ENCODE measurements around the gene ATXN7L2. TPM values are rescaled to one million over a fixed set of nuclear protein-coding genes. Genes with fewer than 3 reads are reported as not detected.

Gene ATXN7L2
- total RNA-seq, 2 donors from 2014 or later: 5.1 to 6.1 TPM

DNA sequence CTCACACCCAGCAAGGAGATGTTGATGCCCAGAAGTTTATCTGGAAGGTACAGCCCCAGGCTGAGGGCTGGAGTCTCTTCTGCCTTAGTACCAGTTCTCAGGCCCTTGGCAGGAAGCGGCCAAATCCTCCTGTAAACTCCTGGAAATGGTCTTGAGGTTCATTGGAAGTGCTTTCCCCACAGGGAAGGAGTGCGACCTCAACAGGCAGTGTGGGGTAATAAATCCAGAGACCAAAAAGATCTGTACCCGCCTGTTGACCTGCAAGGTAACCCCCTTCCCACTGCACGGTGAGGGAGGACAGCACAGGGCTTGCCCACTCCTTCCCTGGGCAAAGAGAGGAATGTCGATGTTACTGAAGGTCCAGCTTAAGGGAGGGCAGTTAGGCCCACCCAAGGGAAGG lies 4.5 kb downstream of the ATXN7L2 start:
- no peak for DNase-seq
- H3K36me3 Mint-ChIP-seq (ENCODE audit: low read depth): peaks cover 4% of the 10 kb centered on the region
- Histone ChIP-seq H3K4me3 (ENCODE audit: low read length) (no peak overlapping the region), H3K36me3 (ENCODE audit: control insufficient read depth, insufficient read depth, low read length) (peaks cover 13% of the 10 kb centered on the region), H3K27me3 (ENCODE audit: control insufficient read depth, insufficient read depth, low read length, poor library complexity, severe bottlenecking) (no peaks in the 10 kb centered on the region), H3K4me1 (ENCODE audit: control insufficient read depth, insufficient read depth, low read length) (peaks cover under 1% of the 10 kb centered on the region), H3K9me3 (ENCODE audit: control insufficient read depth, low read length) (no peaks in the 10 kb centered on the region), H3K27ac (ENCODE audit: low read depth, low read length) (no peak overlapping the region), H3K9ac (ENCODE audit: extremely low read depth, low read length, poor library complexity, severe bottlenecking) (no peak overlapping the region)
- TF ChIP-seq, protein P1, sequence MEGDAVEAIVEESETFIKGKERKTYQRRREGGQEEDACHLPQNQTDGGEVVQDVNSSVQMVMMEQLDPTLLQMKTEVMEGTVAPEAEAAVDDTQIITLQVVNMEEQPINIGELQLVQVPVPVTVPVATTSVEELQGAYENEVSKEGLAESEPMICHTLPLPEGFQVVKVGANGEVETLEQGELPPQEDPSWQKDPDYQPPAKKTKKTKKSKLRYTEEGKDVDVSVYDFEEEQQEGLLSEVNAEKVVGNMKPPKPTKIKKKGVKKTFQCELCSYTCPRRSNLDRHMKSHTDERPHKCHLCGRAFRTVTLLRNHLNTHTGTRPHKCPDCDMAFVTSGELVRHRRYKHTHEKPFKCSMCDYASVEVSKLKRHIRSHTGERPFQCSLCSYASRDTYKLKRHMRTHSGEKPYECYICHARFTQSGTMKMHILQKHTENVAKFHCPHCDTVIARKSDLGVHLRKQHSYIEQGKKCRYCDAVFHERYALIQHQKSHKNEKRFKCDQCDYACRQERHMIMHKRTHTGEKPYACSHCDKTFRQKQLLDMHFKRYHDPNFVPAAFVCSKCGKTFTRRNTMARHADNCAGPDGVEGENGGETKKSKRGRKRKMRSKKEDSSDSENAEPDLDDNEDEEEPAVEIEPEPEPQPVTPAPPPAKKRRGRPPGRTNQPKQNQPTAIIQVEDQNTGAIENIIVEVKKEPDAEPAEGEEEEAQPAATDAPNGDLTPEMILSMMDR (conservative IDR thresholded peaks at IDR 0.05): peak; percentile 56
- H3K9me3 Mint-ChIP-seq: no peaks in the 10 kb centered on the region
- peaks cover 13% of the 10 kb centered on the region for H3K4me1 Mint-ChIP-seq
- WGBS, 2 experiments (ENCODE audit: insufficient coverage in 1 of 2, insufficient read length in 1 of 2): 74 to 88% methylated on average over 4 to 5 of the region's 5 CpGs
- no peak overlapping the region for H3K27ac Mint-ChIP-seq
- no peak overlapping the region for H3K4me3 Mint-ChIP-seq
- no peaks in the 10 kb centered on the region for H3K27me3 Mint-ChIP-seq (ENCODE audit: insufficient read depth)

DNA sequence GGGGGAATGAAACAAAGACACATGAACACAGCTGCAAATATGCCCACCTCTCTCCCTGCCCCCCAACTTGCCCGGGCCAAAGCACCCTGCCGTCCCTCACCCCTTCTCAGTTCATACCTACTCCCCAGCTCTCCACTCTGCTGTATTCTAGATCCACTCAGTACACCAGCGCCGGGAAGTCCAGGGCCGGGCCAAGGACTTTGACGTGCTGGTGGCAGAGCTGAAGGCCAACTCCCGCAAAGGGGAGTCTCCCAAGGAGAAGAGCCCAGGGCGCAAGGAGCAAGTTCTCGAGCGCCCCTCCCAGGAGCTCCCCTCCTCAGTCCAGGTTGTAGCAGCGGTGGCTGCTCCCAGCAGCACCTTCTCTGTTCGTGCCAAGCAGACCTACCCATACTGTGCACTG lies 5.0 kb downstream of the ATXN7L2 start:
- Mint-ChIP-seq H3K27me3 (ENCODE audit: insufficient read depth) (no peaks in the 10 kb centered on the region), H3K27ac (no peak overlapping the region), H3K9me3 (no peaks in the 10 kb centered on the region), H3K4me3 (no peak overlapping the region), H3K4me1 (peaks cover 10% of the 10 kb centered on the region), H3K36me3 (ENCODE audit: low read depth) (peaks cover 4% of the 10 kb centered on the region)
- TF ChIP-seq, protein P1 (conservative IDR thresholded peaks at IDR 0.05): no peak
- H3K4me3 ChIP-seq (ENCODE audit: low read length): no peak overlapping the region
- no peak for DNase-seq
- H3K27ac ChIP-seq (ENCODE audit: low read depth, low read length): no peak overlapping the region
- no peaks in the 10 kb centered on the region for H3K27me3 ChIP-seq (ENCODE audit: control insufficient read depth, insufficient read depth, low read length, poor library complexity, severe bottlenecking)
- WGBS, 2 experiments (ENCODE audit: insufficient coverage in 1 of 2, insufficient read length in 1 of 2): 90% methylated on average over 12 of the region's 12 CpGs; no CpG with 5 or more reads in 1 of the 2 experiments
- H3K36me3 ChIP-seq (ENCODE audit: control insufficient read depth, insufficient read depth, low read length): peaks cover 13% of the 10 kb centered on the region
- H3K4me1 ChIP-seq (ENCODE audit: control insufficient read depth, insufficient read depth, low read length): no peaks in the 10 kb centered on the region
- no peak overlapping the region for H3K9ac ChIP-seq (ENCODE audit: extremely low read depth, low read length, poor library complexity, severe bottlenecking)
- H3K9me3 ChIP-seq (ENCODE audit: control insufficient read depth, low read length): no peaks in the 10 kb centered on the region

DNA sequence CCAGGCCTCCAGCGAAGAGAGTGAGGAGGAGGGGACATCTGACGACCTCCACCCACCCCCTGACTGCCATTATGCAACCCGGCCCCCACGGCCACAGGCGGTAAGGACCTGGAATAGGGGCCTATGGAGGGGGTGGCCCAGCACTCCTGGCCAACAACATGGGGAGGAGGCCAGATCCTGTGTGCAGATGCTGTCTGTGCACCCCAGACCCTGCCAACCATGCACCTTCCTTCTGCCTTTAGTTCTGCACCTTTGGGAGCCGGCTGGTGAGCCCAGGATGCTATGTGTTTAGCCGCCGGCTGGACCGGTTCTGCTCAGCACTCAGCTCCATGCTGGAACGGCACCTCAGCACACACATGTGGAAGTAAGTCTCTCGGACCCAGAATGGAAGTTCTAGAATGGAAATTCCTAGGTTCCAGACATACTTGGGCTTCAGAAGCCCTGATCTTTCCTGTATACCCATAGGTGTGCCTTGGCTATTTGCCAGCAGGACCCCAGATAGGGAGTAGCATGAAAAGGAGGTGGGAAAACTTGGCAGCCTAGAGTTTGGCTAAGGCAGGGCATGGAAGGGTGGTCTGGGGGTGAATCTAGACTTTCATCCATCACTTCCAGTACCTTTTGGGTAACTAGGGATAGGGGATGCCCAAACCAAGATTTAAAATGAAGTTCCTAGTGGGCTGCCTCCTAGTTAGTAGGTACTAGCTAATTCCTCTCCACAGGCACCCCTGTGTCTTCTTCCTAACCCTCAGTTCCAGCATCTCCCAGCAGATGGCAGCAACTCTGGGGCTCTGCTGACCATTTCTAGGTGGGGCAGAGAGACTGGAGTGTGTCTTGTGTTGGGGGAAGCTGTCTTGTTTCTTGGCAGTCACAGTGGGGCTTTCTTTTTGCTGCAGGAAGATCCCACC lies 6.6 kb downstream of the ATXN7L2 start:
- peaks cover 13% of the 10 kb centered on the region for H3K36me3 ChIP-seq (ENCODE audit: control insufficient read depth, insufficient read depth, low read length)
- no peaks in the 10 kb centered on the region for H3K27me3 ChIP-seq (ENCODE audit: control insufficient read depth, insufficient read depth, low read length, poor library complexity, severe bottlenecking)
- no peak overlapping the region for H3K27ac ChIP-seq (ENCODE audit: low read depth, low read length)
- Mint-ChIP-seq H3K27me3 (ENCODE audit: insufficient read depth) (no peaks in the 10 kb centered on the region), H3K36me3 (ENCODE audit: low read depth) (peaks cover 4% of the 10 kb centered on the region), H3K4me3 (no peak overlapping the region), H3K9me3 (no peaks in the 10 kb centered on the region), H3K4me1 (peaks cover under 1% of the 10 kb centered on the region), H3K27ac (no peak overlapping the region)
- 84 to 98% methylated on average over 6 to 11 of the region's 11 CpGs for WGBS, 2 experiments (ENCODE audit: insufficient coverage in 1 of 2, insufficient read length in 1 of 2)
- TF ChIP-seq, protein P1 (conservative IDR thresholded peaks at IDR 0.05): peak; percentile 85
- no peak overlapping the region for H3K4me3 ChIP-seq (ENCODE audit: low read length)
- no peaks in the 10 kb centered on the region for H3K4me1 ChIP-seq (ENCODE audit: control insufficient read depth, insufficient read depth, low read length)
- peak; percentile 92 for DNase-seq
- no peak overlapping the region for H3K9ac ChIP-seq (ENCODE audit: extremely low read depth, low read length, poor library complexity, severe bottlenecking)
- H3K9me3 ChIP-seq (ENCODE audit: control insufficient read depth, low read length): no peaks in the 10 kb centered on the region

Measured in endodermal cell (in vitro differentiated cells).